Lung (tissue), 12 donors: ENCODE measurements around the gene SPRED2. TPM values are rescaled to one million over a fixed set of nuclear protein-coding genes. Genes with fewer than 3 reads are reported as not detected.

Experiments
- ATAC-seq: fragments of 200-7000 bp; cut with Tn5 transposase; one replicate; pipeline ENCODE4 v1.9.1; 2020; ENCODE audit warnings: moderate number of reproducible peaks; ENCODE audit not compliant: insufficient read depth, low FRiP score
- DNase-seq, 3 donors: peaks; one replicate each; pipeline ENCODE4 v3.0.0-alpha.2; 2013 to 2017
- H3K27ac ChIP-seq, 2 donors: one replicate each; pipeline ENCODE4 v1.5.1; 2013; ENCODE audit warnings: mild to moderate bottlenecking in 2 of 2, moderate library complexity in 2 of 2, control low read depth in 1 of 2, inconsistent platforms in 1 of 2, low read depth in 1 of 2, low read length in 1 of 2
- H3K27me3 ChIP-seq, 3 donors: one replicate each; pipeline ENCODE4 v1.5.1; 2013; ENCODE audit warnings: low read length in 2 of 3; ENCODE audit not compliant: control insufficient read depth in 3 of 3, insufficient read depth in 3 of 3
- H3K36me3 ChIP-seq, 4 donors: one replicate each; pipeline ENCODE4 v1.5.1; 2013; ENCODE audit warnings: low read length in 4 of 4, mild to moderate bottlenecking in 1 of 4, moderate library complexity in 1 of 4; ENCODE audit not compliant: control insufficient read depth in 4 of 4, insufficient read depth in 4 of 4
- H3K4me1 ChIP-seq, 5 donors: one replicate each; pipeline ENCODE4 v1.5.1; 2013; ENCODE audit warnings: low read length in 5 of 5, mild to moderate bottlenecking in 2 of 5, moderate library complexity in 1 of 5; ENCODE audit not compliant: control insufficient read depth in 5 of 5, insufficient read depth in 5 of 5
- H3K4me3 ChIP-seq: one replicate; pipeline ENCODE4 v1.5.1; 2013; ENCODE audit warnings: mild to moderate bottlenecking, control low read depth, moderate library complexity
- H3K9ac ChIP-seq, 2 donors: one replicate each; pipeline ENCODE4 v1.5.1; 2013; ENCODE audit warnings: low read length in 2 of 2, control low read depth in 1 of 2; ENCODE audit not compliant: insufficient read depth in 1 of 2
- H3K9me3 ChIP-seq, 4 donors: one replicate each; pipeline ENCODE4 v1.5.1; 2013; ENCODE audit warnings: low read length in 3 of 4, mild to moderate bottlenecking in 1 of 4, moderate library complexity in 1 of 4; ENCODE audit not compliant: control insufficient read depth in 4 of 4, insufficient read depth in 3 of 4
- WGBS, 2 donors: extraction: QIAGEN DNeasy Blood & Tissue Kit; methylation state at CpG; one replicate each; pipeline ENCODE4 v1.1.7; 2013; 5-methylcytosine and 5-hydroxymethylcytosine counted together
- polyA plus RNA-seq, 2 donors: library from polyadenylated mRNA; stranded (reverse); fragments of 200-250 nt; gene quantifications; one replicate each; pipeline ENCODE4 v1.2.1, GENCODE V29; 2013
- total RNA-seq, 2 donors: library from RNA; depleted of rRNA in 1 of 2; stranded (reverse); fragments of >200 nt in 1 of 2; gene quantifications; one replicate each; pipeline ENCODE4 v1.2.1, GENCODE V29; 2014 to 2021
- TF ChIP-seq, protein P1 (sequence below): IDR thresholded peaks from 2 replicates; pipeline ENCODE4 v1.5.1; 2012; ENCODE audit warnings: mild to moderate bottlenecking; ENCODE audit errors: control extremely low read depth, extremely low read depth
- donor health status: control.
- donor health status: control.
- donor health status: Bipolar disorder and iron deficiency.
- donor health status: healthy.
- donor health status: DM: yes; HTN: yes; CAD: no.

Gene SPRED2
- total and polyA plus RNA-seq, 4 donors = 11.7 to 36.4 (median 19.6) TPM

DNA sequence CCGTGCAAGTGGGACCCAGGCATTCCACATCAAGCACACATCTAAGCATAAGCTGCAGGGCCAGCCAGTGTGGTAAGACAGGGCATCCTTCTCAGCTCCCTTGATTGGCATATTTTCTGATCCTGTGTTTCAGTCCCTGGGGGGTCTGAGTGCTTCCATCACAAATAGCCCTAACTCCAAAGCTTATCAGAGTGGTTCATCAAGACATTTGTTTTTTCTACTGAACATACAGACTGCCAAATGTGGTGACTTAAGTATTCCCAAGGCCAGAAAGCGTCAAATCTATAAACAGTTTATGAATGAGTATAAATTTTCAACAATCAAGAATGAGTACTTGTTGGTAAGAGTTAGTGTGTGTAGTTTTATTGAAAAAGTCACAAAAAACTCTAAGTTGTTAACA lies 18.8 kb downstream of the SPRED2 start:
- peak; percentile 22 to 54 (median 42) for DNase-seq
- ATAC-seq = no peak
- WGBS, 2 donors = 78 to 87% methylated on average over 2 of the region's 2 CpGs
- no peaks in the 10 kb centered on the region for H3K9me3 ChIP-seq
- no peaks in the 10 kb centered on the region for H3K36me3 ChIP-seq
- TF ChIP-seq, protein P1, sequence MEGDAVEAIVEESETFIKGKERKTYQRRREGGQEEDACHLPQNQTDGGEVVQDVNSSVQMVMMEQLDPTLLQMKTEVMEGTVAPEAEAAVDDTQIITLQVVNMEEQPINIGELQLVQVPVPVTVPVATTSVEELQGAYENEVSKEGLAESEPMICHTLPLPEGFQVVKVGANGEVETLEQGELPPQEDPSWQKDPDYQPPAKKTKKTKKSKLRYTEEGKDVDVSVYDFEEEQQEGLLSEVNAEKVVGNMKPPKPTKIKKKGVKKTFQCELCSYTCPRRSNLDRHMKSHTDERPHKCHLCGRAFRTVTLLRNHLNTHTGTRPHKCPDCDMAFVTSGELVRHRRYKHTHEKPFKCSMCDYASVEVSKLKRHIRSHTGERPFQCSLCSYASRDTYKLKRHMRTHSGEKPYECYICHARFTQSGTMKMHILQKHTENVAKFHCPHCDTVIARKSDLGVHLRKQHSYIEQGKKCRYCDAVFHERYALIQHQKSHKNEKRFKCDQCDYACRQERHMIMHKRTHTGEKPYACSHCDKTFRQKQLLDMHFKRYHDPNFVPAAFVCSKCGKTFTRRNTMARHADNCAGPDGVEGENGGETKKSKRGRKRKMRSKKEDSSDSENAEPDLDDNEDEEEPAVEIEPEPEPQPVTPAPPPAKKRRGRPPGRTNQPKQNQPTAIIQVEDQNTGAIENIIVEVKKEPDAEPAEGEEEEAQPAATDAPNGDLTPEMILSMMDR = no peak
- H3K4me3 ChIP-seq = no peak overlapping the region
- H3K27me3 ChIP-seq = no peaks in the 10 kb centered on the region
- peaks cover 0 to 17% (median 8%) of the 10 kb centered on the region in 5 donors for H3K4me1 ChIP-seq
- H3K9ac ChIP-seq = no peak overlapping the region
- no peak overlapping the region for H3K27ac ChIP-seq

DNA sequence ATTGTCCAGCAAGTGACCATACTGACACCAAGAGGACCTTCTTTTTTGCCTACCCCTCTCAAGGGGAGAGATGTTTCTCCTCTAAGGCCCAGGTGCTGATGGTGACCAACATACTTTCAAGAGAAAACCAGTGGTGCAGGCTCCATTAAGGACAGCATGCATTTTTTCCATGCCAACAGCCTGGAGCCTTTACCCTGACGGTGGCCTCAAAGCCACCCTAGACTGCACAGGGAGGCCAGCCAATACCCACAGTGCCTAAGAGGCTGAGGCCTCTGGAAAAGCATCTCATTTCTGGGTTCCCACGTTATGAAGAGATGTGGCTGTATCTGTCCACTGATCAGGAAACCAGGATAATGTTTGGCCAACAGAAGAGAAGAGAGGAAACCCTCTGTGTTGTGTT lies 19.3 kb downstream of the SPRED2 start:
- H3K36me3 ChIP-seq = no peaks in the 10 kb centered on the region
- 60 to 71% methylated on average over 2 of the region's 2 CpGs for WGBS, 2 donors
- H3K27ac ChIP-seq = no peak overlapping the region
- no peak overlapping the region for H3K9ac ChIP-seq
- no peak for ATAC-seq
- peaks cover 0 to 14% (median 8%) of the 10 kb centered on the region in 5 donors for H3K4me1 ChIP-seq
- DNase-seq = no peak
- TF ChIP-seq, protein P1 = no peak
- no peaks in the 10 kb centered on the region for H3K9me3 ChIP-seq
- no peak overlapping the region for H3K4me3 ChIP-seq
- no peaks in the 10 kb centered on the region for H3K27me3 ChIP-seq

DNA sequence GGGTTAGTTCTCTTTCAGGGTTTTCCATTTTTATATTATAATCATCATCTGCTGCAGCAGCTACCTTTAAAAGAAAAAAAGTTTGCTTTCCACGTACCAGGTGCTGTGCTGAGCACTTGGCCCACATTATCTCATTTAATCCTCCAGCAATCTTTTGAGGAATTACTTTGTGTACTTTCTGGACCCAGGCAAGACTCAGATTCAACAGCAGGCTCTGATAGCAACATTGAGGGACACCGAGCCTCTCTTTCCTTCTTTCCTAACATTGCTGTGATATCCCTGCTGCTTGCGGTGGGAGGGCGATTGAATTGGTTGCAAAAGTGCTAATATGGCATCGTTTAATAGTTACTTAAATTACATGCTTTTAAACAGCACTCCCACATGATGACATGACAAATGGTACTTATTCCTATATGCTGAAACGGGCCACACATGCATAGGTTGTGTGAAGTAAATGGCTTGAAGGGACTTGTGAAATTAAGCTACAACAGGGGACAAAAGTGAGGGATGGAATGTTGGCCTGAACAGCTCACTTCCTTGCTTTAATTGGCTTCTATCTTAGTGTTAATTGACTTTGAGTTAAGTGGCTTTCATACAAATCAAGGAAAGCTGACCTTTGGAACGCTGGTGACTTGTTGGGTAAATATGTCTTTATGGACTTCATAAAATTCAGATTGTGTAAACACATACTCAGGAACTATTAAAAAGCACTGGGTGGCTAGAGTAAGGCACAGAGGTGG lies 21.2 kb downstream of the SPRED2 start:
- Histone ChIP-seq H3K9ac (no peak overlapping the region), H3K4me3 (no peak overlapping the region), H3K27me3 (no peaks in the 10 kb centered on the region), H3K4me1 (peaks cover 5 to 18% (median 14%) of the 10 kb centered on the region in 5 donors), H3K9me3 (no peaks in the 10 kb centered on the region), H3K27ac (no peak overlapping the region), H3K36me3 (no peaks in the 10 kb centered on the region)
- WGBS, 2 donors = 81 to 87% methylated on average over 7 of the region's 7 CpGs
- ATAC-seq (no peak), DNase-seq (no peak)
- TF ChIP-seq, protein P1 = no peak

DNA sequence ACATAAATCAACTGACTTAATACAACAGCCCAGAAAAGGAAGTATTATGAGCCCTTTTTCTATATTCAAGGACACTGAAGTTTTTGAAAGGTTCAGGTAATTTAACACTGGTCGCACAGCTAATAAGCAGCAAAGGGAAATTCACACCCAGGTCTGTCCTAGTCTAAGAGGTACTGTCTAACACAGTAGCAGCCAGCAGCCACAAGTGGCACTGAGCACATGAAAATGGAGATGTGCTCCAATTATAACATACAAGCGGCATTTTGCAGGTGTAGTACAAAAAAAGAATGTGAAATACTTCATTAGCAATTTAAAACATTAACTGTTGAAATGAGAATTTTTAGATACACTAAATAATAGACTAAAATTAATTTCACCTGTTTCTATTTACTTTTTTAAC lies 23.4 kb downstream of the SPRED2 start:
- Histone ChIP-seq H3K9me3 (no peaks in the 10 kb centered on the region), H3K36me3 (no peaks in the 10 kb centered on the region), H3K4me1 (peaks cover 5 to 24% (median 16%) of the 10 kb centered on the region in 5 donors), H3K27me3 (no peaks in the 10 kb centered on the region), H3K27ac (no peak overlapping the region), H3K9ac (no peak overlapping the region), H3K4me3 (no peak overlapping the region)
- DNase-seq (no peak), ATAC-seq (no peak)
- TF ChIP-seq, protein P1 = no peak
- 95 to 96% methylated on average over 2 of the region's 2 CpGs for WGBS, 2 donors
